Measurements from ENCODE around the gene DNAJC24.
A peak's percentile ranks its signal among the peaks of the same experiment; 100 is the strongest.

The DNAJC24 gene

DNA sequence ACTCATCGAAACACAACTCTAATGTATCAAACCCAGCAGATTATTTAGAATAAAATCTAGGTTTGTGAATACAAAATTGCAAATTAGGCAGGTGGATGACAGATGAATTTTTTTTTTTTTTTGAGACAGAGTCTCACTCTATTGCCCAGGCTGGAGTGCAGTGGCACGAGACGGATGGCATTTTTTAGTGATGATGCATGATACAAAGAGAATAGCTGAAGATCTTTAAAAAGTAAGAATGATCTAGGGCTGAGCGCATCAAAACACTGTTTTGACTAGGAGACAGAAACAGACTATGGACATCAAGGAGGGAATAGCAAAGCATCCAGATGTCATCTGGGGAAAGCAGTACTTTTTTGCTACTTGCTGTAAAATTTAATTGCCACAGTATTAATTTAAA, 76.0 kb downstream of the DNAJC24 start:
- TF ChIP-seq, protein P1, sequence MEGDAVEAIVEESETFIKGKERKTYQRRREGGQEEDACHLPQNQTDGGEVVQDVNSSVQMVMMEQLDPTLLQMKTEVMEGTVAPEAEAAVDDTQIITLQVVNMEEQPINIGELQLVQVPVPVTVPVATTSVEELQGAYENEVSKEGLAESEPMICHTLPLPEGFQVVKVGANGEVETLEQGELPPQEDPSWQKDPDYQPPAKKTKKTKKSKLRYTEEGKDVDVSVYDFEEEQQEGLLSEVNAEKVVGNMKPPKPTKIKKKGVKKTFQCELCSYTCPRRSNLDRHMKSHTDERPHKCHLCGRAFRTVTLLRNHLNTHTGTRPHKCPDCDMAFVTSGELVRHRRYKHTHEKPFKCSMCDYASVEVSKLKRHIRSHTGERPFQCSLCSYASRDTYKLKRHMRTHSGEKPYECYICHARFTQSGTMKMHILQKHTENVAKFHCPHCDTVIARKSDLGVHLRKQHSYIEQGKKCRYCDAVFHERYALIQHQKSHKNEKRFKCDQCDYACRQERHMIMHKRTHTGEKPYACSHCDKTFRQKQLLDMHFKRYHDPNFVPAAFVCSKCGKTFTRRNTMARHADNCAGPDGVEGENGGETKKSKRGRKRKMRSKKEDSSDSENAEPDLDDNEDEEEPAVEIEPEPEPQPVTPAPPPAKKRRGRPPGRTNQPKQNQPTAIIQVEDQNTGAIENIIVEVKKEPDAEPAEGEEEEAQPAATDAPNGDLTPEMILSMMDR (conservative IDR thresholded peaks at IDR 0.05; ENCODE audit: low read length): no peak
- DNase-seq (ENCODE audit: low read depth): peak; percentile 6

GRCh38 chr11:31449040-31449439, 79.4 kb downstream of the DNAJC24 start:
- no peak overlapping the region for H3K4me3 ChIP-seq (ENCODE audit: low read length)
- TF ChIP-seq, protein P1 (conservative IDR thresholded peaks at IDR 0.05; ENCODE audit: low read length): no peak
- DNase-seq (ENCODE audit: low read depth): no peak

More for the DNA sequence above, 76.0 kb downstream of the DNAJC24 start:
- H3K4me3 ChIP-seq (ENCODE audit: low read length): no peak overlapping the region

DNA sequence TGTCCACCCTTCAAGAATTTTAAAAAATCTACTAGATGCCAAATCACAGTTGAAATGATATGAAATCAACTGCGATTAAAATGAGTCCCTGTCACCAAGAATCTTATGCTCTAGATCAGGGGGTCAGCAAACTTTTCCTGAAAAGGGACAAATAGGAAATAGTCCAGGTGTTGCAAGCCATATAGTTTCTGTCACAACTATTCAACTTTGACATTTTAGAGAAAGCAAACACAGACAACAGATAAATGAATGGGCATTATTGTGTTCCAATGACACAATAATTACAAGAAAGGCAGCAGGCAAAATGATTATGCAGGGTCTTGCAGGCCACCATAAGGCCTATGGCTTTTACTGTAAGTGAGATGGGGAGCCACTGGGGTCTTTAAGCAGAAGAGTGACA, 81.2 kb downstream of the DNAJC24 start:
- no peak for DNase-seq (ENCODE audit: low read depth)
- TF ChIP-seq, protein P1 (conservative IDR thresholded peaks at IDR 0.05; ENCODE audit: low read length): no peak
- H3K4me3 ChIP-seq (ENCODE audit: low read length): no peak overlapping the region

GRCh38 chr11:31455177-31455576, 85.5 kb downstream of the DNAJC24 start:
- TF ChIP-seq, protein P1 (conservative IDR thresholded peaks at IDR 0.05; ENCODE audit: low read length): no peak
- DNase-seq (ENCODE audit: low read depth): no peak
- no peak overlapping the region for H3K4me3 ChIP-seq (ENCODE audit: low read length)

DNA sequence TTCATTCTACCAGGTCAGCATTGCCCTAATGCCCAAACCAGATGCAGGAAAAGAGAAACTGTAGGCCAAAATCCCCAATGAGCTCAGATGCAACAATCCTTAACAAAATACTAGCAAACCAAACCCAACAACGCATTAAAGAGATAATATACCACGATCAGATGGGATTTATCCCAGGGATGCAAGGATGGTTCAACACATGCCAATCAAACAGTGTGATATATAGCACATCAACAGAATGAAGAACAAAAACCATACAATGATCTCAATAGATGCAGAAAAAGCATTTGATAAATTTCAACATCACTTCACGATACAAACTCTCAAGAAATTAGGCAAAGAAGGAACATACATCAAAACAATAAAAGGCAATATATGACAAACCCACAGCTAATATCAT, 94.8 kb downstream of the DNAJC24 start:
- DNase-seq (ENCODE audit: low read depth): no peak
- TF ChIP-seq, protein P1 (conservative IDR thresholded peaks at IDR 0.05; ENCODE audit: low read length): no peak
- H3K4me3 ChIP-seq (ENCODE audit: low read length): no peak overlapping the region

DNA sequence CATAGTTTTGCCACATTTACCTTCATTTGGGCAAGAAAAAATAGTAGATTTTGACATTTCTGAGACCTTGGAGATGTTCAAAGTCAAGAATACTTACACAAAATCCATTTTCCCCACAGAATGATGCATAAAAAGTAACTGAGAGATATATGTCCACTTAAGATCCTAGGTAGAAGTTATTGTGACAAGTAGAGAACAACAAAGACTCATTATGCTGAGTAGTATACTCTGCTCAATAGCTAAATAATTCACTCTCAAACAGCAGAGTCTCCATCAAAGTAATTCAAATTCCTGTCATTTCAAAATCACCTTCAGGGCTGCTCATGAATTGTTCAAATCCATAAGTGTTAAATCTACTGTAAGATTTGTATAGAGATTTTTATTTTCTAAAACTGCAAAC, 104.4 kb downstream of the DNAJC24 start:
- TF ChIP-seq, protein P1 (conservative IDR thresholded peaks at IDR 0.05; ENCODE audit: low read length): no peak
- no peak overlapping the region for H3K4me3 ChIP-seq (ENCODE audit: low read length)
- DNase-seq (ENCODE audit: low read depth): no peak

DNA sequence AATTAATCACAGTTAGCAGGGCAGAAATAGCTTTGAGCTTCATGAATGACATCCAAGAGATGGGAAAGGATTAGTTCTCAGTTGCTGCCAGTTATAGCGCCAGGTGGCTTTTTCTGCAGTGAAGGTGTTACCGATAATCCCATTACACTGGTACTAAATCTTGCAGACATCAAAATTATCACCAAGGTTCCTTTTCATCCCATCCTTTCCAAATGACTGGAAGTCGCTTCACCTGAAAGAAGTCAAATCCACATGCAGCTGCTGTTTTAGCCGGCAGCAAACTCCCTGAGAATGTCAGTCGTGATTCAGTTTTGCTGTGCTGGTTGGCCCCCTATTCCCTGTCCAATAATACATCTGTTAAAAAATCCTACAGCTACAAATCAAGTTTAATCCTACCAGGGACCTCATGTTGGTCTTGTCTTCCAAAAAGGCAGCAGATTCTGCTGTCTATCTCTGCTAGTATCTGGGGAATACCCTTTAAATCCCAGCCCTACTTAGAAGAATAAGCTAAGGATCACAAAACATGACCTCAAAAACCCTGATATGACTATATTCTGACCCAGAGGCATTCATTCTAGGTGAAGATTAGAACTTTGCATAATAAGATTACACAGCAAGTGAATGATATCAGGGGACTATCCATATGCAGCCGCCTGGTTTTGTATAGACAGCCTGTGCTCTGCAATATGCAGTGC, 108.0 kb downstream of the DNAJC24 start:
- no peak for DNase-seq (ENCODE audit: low read depth)
- H3K4me3 ChIP-seq (ENCODE audit: low read length): no peak overlapping the region
- TF ChIP-seq, protein P1 (conservative IDR thresholded peaks at IDR 0.05; ENCODE audit: low read length): no peak
